Choroid plexus epithelial cell (primary cell): ENCODE measurements around the gene IER5L.

Source experiments
- DNase-seq: peaks from one replicate; pipeline ENCODE4 v3.0.0-alpha.2; 2010; ENCODE audit warnings: low read depth
- H3K4me3 ChIP-seq: 2 replicates; pipeline ENCODE4 v1.5.1; 2011; ENCODE audit warnings: low read depth, mild to moderate bottlenecking, control low read depth, low read length, moderate library complexity
- CTCF ChIP-seq: conservative IDR thresholded peaks from 2 replicates; pipeline ENCODE4 v1.5.1; 2011; ENCODE audit warnings: low read depth, mild to moderate bottlenecking, control low read depth, inconsistent platforms, low read length, moderate library complexity

IER5L gene

GRCh38 chr9:129175825-129176633 lies 2.0 kb downstream of the IER5L start:
- TF ChIP-seq CTCF = no peak
- peak; percentile 92 for DNase-seq
- H3K4me3 ChIP-seq = peak overlapping the region; percentile 92

- peak overlapping the region; percentile 92 for H3K4me3 ChIP-seq
- no peak for DNase-seq
- no peak for TF ChIP-seq CTCF
These were observed 2.6 kb downstream of the IER5L start for GRCh38 chr9:129175515-129175824.

GRCh38 chr9:129174724-129175514 lies 3.1 kb downstream of the IER5L start:
- DNase-seq = peak; percentile 91

GRCh38 chr9:129174102-129174723 lies 3.8 kb downstream of the IER5L start:
- TF ChIP-seq CTCF = peak; percentile 85

More at GRCh38 chr9:129174724-129175514, 3.1 kb downstream of the IER5L start:
- TF ChIP-seq CTCF = peak; percentile 29
- H3K4me3 ChIP-seq = peak overlapping the region; percentile 92

GRCh38 chr9:129173296-129174101 lies 4.6 kb downstream of the IER5L start:
- peak; percentile 72 for DNase-seq
- peak overlapping the region; percentile 92 for H3K4me3 ChIP-seq
- TF ChIP-seq CTCF = no peak

More at GRCh38 chr9:129174102-129174723, 3.8 kb downstream of the IER5L start:
- peak; percentile 96 for DNase-seq
- H3K4me3 ChIP-seq = peak overlapping the region; percentile 92

GRCh38 chr9:129172816-129173215 lies 5.2 kb downstream of the IER5L start:
- TF ChIP-seq CTCF = no peak
- DNase-seq = peak; percentile 51
- no peak overlapping the region for H3K4me3 ChIP-seq
